A549 (cell line): ENCODE data around the gene PIK3C2B.

Experiments
- BCL3 ChIP-seq: fragments of >200 bp; sonication (Bioruptor Twin); formaldehyde crosslinking; IDR thresholded peaks from 3 replicates; pipeline ENCODE4 v1.6.1; 2016
- CBX2 ChIP-seq: fragments of 200-600 bp; sonication (generic); IDR thresholded peaks from 2 replicates; pipeline ENCODE4 v1.6.1; 2016; ENCODE audit warnings: low read depth, mild to moderate bottlenecking, borderline replicate concordance
- CTCF ChIP-seq: fragments of >200 bp; sonication (Bioruptor Twin); formaldehyde crosslinking; IDR thresholded peaks from 3 replicates; pipeline ENCODE4 v1.5.1; 2016
- EP300 ChIP-seq, 2 experiments: fragments of >200 bp; sonication (Bioruptor Twin); formaldehyde crosslinking; IDR thresholded peaks; 2 replicates in 1 of 2; 3 replicates in 1 of 2; pipeline ENCODE4 v1.6.1; 2016 to 2017
- FOSL2 ChIP-seq, 2 experiments: fragments of 450-650 bp in 1 of 2; fragments of >200 bp in 1 of 2; sonication (Bioruptor Twin) in 1 of 2; formaldehyde crosslinking; IDR thresholded peaks; 2 replicates each; pipeline versions ENCODE4 v1.5.0 to v1.6.1; 2016 to 2020; ENCODE audit warnings: mild to moderate bottlenecking in 1 of 2, moderate library complexity in 1 of 2
- JUNB ChIP-seq: fragments of >200 bp; sonication (Bioruptor Twin); formaldehyde crosslinking; IDR thresholded peaks from 2 replicates; pipeline ENCODE4 v1.6.1; 2016
- KDM1A ChIP-seq: fragments of 200-600 bp; sonication (generic); IDR thresholded peaks from 2 replicates; pipeline ENCODE4 v1.6.1; 2016; ENCODE audit warnings: low read depth, mild to moderate bottlenecking
- MYC ChIP-seq: IDR thresholded peaks from 2 replicates; pipeline ENCODE4 v1.6.1; 2012; ENCODE audit warnings: mild to moderate bottlenecking, inconsistent platforms, low read length, improper control_type of control experiment, borderline replicate concordance

GRCh38 chr1:204457666-204458065 lies 36.9 kb downstream of the PIK3C2B start:
- no peak for TF ChIP-seq CTCF
- no peak for TF ChIP-seq EP300 (IDR thresholded peaks at IDR 0.05)
- TF ChIP-seq BCL3 = no peak
- no peak for TF ChIP-seq MYC
- no peak for TF ChIP-seq CBX2
- TF ChIP-seq KDM1A = no peak
- no peak for TF ChIP-seq FOSL2 (IDR thresholded peaks at IDR 0.05)
- TF ChIP-seq FOSL2 (CRISPR knock-in tag; IDR thresholded peaks at IDR 0.05) = no peak
- no peak for TF ChIP-seq JUNB
